ENCODE measurements around the gene SERINC5.

SERINC5 gene

DNA sequence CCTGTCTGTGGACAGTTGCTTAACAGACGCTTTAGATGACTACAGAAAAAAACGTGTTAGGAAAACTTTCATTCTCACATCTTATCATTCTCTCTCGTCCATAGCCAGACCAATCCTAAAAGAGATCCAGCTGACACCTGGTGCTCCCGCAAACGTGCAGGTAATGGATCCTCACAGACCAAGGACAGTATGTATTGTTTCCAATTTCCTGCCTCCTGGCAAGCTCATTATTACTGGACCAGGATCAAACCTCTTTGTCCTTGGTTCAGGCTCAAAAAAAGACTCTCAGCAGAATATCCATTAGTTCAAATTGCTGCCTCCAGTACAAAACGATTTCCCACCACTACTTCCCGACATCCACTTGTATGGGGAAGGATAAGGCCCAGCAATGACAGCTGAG is 62.4 kb downstream of the SERINC5 start:
- H3K4me3 ChIP-seq (replicated peaks; ENCODE audit: low read depth, low read length): no peak overlapping the region
- TF ChIP-seq CTCF (IDR thresholded peaks at IDR 0.05; ENCODE audit: low read length, missing control alignments): no peak
- DNase-seq (ENCODE audit: low read depth): no peak

DNA sequence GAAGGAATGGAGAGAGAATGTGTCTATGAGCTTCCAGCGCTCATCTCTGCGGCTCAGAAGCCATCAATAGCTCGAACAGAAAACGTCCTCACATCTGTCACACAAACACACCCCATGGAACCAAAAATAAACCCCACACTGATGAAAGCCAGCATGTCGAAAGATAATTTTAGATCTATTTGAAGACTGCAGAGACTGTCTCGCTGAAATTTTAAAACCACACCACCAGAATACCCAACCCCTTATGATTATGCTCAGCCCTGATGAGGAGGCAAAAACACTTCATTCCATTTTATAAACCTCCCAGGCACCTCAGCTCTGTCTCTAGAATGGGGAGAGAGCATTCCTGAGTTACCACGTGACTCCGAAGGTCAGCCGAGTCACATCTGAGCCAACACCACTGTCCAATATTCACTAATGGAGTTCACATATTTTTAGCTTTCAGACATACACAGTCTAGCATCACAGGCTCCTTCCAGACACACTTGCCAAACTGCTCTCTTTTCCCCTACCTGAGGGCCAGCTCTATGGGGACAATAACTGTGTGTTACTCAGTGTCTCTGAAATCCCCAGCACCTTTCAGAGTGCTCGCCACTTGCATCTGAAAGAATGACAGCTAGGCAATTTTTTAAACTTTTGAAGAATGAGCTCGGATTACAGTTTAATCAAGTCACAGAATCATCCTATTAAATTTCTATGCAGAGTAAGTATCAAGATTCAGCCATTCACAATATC is 63.2 kb downstream of the SERINC5 start:
- H3K4me3 ChIP-seq (replicated peaks; ENCODE audit: low read depth, low read length): no peak overlapping the region
- no peak for TF ChIP-seq CTCF (IDR thresholded peaks at IDR 0.05; ENCODE audit: low read length, missing control alignments)
- DNase-seq (ENCODE audit: low read depth): no peak

GRCh38 chr5:80191991-80192398 is 63.9 kb downstream of the SERINC5 start:
- H3K4me3 ChIP-seq (replicated peaks; ENCODE audit: low read depth, low read length): no peak overlapping the region
- DNase-seq (ENCODE audit: low read depth): no peak
- no peak for TF ChIP-seq CTCF (IDR thresholded peaks at IDR 0.05; ENCODE audit: low read length, missing control alignments)

- H3K4me3 ChIP-seq (replicated peaks; ENCODE audit: low read depth, low read length): no peak overlapping the region
- TF ChIP-seq CTCF (IDR thresholded peaks at IDR 0.05; ENCODE audit: low read length, missing control alignments): no peak
- no peak for DNase-seq (ENCODE audit: low read depth)
These were observed 64.5 kb downstream of the SERINC5 start for GRCh38 chr5:80191397-80191796.

GRCh38 chr5:80190960-80191359 is 64.9 kb downstream of the SERINC5 start:
- no peak for TF ChIP-seq CTCF (IDR thresholded peaks at IDR 0.05; ENCODE audit: low read length, missing control alignments)
- DNase-seq (ENCODE audit: low read depth): no peak

DNA sequence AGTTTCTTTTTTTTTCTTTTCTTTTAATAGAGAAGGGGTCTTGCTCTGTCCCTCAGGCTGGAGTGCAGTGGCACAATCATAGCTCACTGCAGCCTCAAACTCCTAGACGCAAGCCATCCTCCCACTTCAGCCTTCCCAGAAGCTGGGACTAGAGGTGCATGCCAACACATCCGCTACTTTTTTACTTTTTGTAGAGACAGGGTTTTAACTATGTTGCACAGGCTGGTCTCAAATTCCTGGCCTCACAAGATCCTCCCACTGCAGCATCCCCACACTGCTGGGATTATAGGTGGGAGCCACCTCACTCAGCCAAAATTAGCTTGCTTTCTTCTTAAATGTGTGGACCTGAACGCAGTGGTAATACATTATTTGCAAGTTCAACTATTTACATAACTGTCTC is 66.1 kb downstream of the SERINC5 start:
- DNase-seq (ENCODE audit: low read depth): no peak
- no peak for TF ChIP-seq CTCF (IDR thresholded peaks at IDR 0.05; ENCODE audit: low read length, missing control alignments)
- no peak overlapping the region for H3K4me3 ChIP-seq (replicated peaks; ENCODE audit: low read depth, low read length)

More at GRCh38 chr5:80190960-80191359, 64.9 kb downstream of the SERINC5 start:
- no peak overlapping the region for H3K4me3 ChIP-seq (replicated peaks; ENCODE audit: low read depth, low read length)

DNA sequence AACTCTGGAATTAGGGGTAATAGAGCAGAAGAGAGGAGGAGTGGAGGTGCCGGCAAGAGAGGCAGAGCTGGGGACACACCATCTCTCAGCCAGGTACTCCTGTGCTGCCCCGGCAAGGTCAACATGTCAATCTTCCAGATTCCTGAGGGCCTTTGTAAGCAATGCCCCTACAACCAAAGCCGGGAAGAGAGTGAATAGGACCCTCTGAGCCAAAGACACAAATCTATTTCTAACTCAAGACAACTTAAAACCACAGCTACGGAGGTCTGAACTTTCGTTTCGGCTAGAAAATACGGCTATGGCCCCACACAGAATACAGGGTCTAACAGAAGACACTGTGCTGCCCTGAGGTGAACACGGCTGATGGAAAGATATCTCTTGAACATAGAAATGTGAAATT is 66.6 kb downstream of the SERINC5 start:
- H3K4me3 ChIP-seq (replicated peaks; ENCODE audit: low read depth, low read length): no peak overlapping the region
- TF ChIP-seq CTCF (IDR thresholded peaks at IDR 0.05; ENCODE audit: low read length, missing control alignments): no peak
- no peak for DNase-seq (ENCODE audit: low read depth)
